K562 (cell line): ENCODE data around the gene RABEPK. TPM values are rescaled to one million over a fixed set of nuclear protein-coding genes. Genes with fewer than 3 reads are reported as not detected.
A peak's percentile ranks its signal among the peaks of the same experiment; 100 is the strongest.

Experiments
- CBFB ChIP-seq: sonication (generic); formaldehyde crosslinking; IDR thresholded peaks from 2 replicates; pipeline ENCODE4 v1.4.0; 2020; ENCODE audit warnings: mild to moderate bottlenecking, missing genetic modification reagents
- CGGBP1 ChIP-seq: fragments of 250-450 bp; sonication (Bioruptor Pico); IDR thresholded peaks from 2 replicates; pipeline ENCODE4 v1.9.0; 2021; ENCODE audit warnings: mild to moderate bottlenecking
- CHD4 ChIP-seq: fragments of 200-600 bp; sonication (generic); IDR thresholded peaks from 3 replicates; pipeline ENCODE4 v1.6.1; 2012; ENCODE audit warnings: low read depth, mild to moderate bottlenecking, mixed read lengths, low read length, inconsistent platforms; ENCODE audit not compliant: insufficient read depth, insufficient replicate concordance, poor library complexity, severe bottlenecking
- GTF2A2 ChIP-seq: IDR thresholded peaks from 2 replicates; pipeline ENCODE4 v1.6.1; 2016; ENCODE audit warnings: mild to moderate bottlenecking, missing genetic modification characterization, missing compliant biosample characterization
- HIVEP1 ChIP-seq: fragments of 250-450 bp; sonication (Bioruptor Pico); IDR thresholded peaks from 2 replicates; pipeline ENCODE4 v1.4.0; 2020; ENCODE audit warnings: mild to moderate bottlenecking
- HMBOX1 ChIP-seq: sonication (generic); IDR thresholded peaks from 2 replicates; pipeline ENCODE4 v1.6.1; 2016
- L3MBTL2 ChIP-seq: fragments of 450-650 bp; IDR thresholded peaks from 2 replicates; pipeline ENCODE4 v1.6.1; 2016; ENCODE audit warnings: mild to moderate bottlenecking, moderate library complexity
- MEF2A ChIP-seq: IDR thresholded peaks from 2 replicates; pipeline ENCODE4 v1.6.1; 2011; ENCODE audit warnings: low read depth, mild to moderate bottlenecking, low read length, moderate library complexity; ENCODE audit not compliant: control insufficient read depth
- NR1H2 ChIP-seq: sonication (generic); formaldehyde crosslinking; IDR thresholded peaks from 2 replicates; pipeline ENCODE4 v1.4.0; 2020; ENCODE audit warnings: mild to moderate bottlenecking, missing genetic modification reagents
- POU5F1 ChIP-seq: fragments of 150-350 bp; IDR thresholded peaks from 2 replicates; pipeline ENCODE4 v1.6.1; 2014; ENCODE audit warnings: borderline replicate concordance, low read length, low read depth, mild to moderate bottlenecking; ENCODE audit not compliant: partially characterized antibody
- SAP30 ChIP-seq: fragments of 200-600 bp; sonication (generic); IDR thresholded peaks from 2 replicates; pipeline ENCODE4 v1.6.1; 2012; ENCODE audit warnings: borderline replicate concordance, low read depth, mild to moderate bottlenecking, moderate library complexity, low read length, control low read depth, inconsistent platforms; ENCODE audit not compliant: insufficient read depth, poor library complexity, severe bottlenecking
- TSHZ1 ChIP-seq: fragments of 250-450 bp; sonication (Bioruptor Pico); IDR thresholded peaks from 2 replicates; pipeline ENCODE4 v1.4.0; 2020; ENCODE audit warnings: mild to moderate bottlenecking, moderate library complexity
- ZNF121 ChIP-seq: sonication (generic); formaldehyde crosslinking; conservative IDR thresholded peaks from 2 replicates; pipeline ENCODE4 v1.8.0; 2022; ENCODE audit warnings: missing genetic modification reagents
- ZNF449 ChIP-seq: fragments of 250-450 bp; sonication (Bioruptor Pico); IDR thresholded peaks from 2 replicates; pipeline ENCODE4 v1.8.0; 2022; ENCODE audit warnings: moderate library complexity, mild to moderate bottlenecking, inconsistent platforms
- ZNF589 ChIP-seq: fragments of 200-800 bp; sonication (Bioruptor generic); IDR thresholded peaks from 2 replicates; pipeline ENCODE4 v1.6.1; 2016; ENCODE audit warnings: low read depth, missing genetic modification characterization, missing compliant biosample characterization
- ZNF592 ChIP-seq: fragments of 450-650 bp; IDR thresholded peaks from 2 replicates; pipeline ENCODE4 v1.6.1; 2017; ENCODE audit warnings: antibody characterized with exemption, mild to moderate bottlenecking
- ZNF766 ChIP-seq: fragments of 200-800 bp; sonication (Bioruptor generic); conservative IDR thresholded peaks from 2 replicates; pipeline ENCODE4 v1.6.1; 2016; ENCODE audit warnings: missing genetic modification characterization, missing compliant biosample characterization
- polyA plus RNA-seq, 8 experiments: library from polyadenylated mRNA; depleted of rRNA in 4 of 8; stranded (reverse) in 5 of 8; unstranded in 3 of 8; fragments of >200 nt; fragmentation: Nextera tagmentation in 2 of 8; fragmentation: Illumina TruSeq in 1 of 8; extraction: Ambion mirVana in 2 of 8; extraction: Trizol in 1 of 8; gene quantifications; 2 replicates each; pipeline versions ENCODE4 v1.2.1 to v1.2.3, GENCODE V29; 2011 to 2014; ENCODE audit warnings: inconsistent platforms in 1 of 8, missing spikeins in 1 of 8
- total RNA-seq, 7 experiments: library from RNA; depleted of rRNA in 6 of 7; stranded (reverse); fragments of >200 nt in 6 of 7; fragmentation: Illumina TruSeq in 2 of 7; extraction: Trizol in 2 of 7; gene quantifications; 2 replicates each; pipeline versions ENCODE4 v1.2.1 to v1.2.3, GENCODE V29; 2011 to 2021; ENCODE audit warnings: low replicate concordance in 1 of 7

The RABEPK gene
- total and polyA plus RNA-seq, 9 of the 15 experiments (the other 6 are each of a cell fraction or from before 2014, with no cell fraction given), result 38.3 to 113 (median 52.8) TPM

GRCh38 chr9:125190361-125190801 lies 10.0 kb upstream of the RABEPK start (continued):
- TF ChIP-seq POU5F1, result no peak
- TF ChIP-seq MEF2A, result no peak
- no peak for TF ChIP-seq CGGBP1 (CRISPR knock-in tag)
- no peak for TF ChIP-seq CBFB (CRISPR knock-in tag)
- TF ChIP-seq ZNF449 (CRISPR knock-in tag), result no peak
- TF ChIP-seq SAP30, result no peak
- no peak for TF ChIP-seq HIVEP1
- TF ChIP-seq L3MBTL2, result peak; percentile 85
- TF ChIP-seq ZNF592, result peak; percentile 79
- 0 out of 2 replicates have a peak, but pooled peaks have one; percentile 35 for TF ChIP-seq ZNF766
- TF ChIP-seq GTF2A2 (tag), result no peak
- no peak for TF ChIP-seq CHD4
- peak; percentile 44; the same call in 1 of the 2 replicates for TF ChIP-seq ZNF121 (CRISPR knock-in tag)
- no peak for TF ChIP-seq TSHZ1 (CRISPR knock-in tag)
- TF ChIP-seq NR1H2 (CRISPR knock-in tag), result 0 out of 2 replicates have a peak, but pooled peaks have one; percentile 54
- peak; percentile 45; the same call in 1 of the 2 replicates for TF ChIP-seq ZNF589 (CRISPR knock-in tag)
- no peak for TF ChIP-seq HMBOX1
